Hematopoietic multipotent progenitor cell treated with erythropoietin and hydrocortisone succinate and interleukin-3 and kit ligand, for 15 days (in vitro differentiated cells): ENCODE data around the gene SDHAF4.
"Not testable (repeated sequence)": the region's sequence is repeated elsewhere in the genome, so short reads cannot be mapped to it uniquely, and the experiment has no call there.

Experiments
- DNase-seq: peaks from one replicate; pipeline ENCODE4 v3.0.0-alpha.2; 2015; ENCODE audit warnings: low spot score

Gene SDHAF4

DNA sequence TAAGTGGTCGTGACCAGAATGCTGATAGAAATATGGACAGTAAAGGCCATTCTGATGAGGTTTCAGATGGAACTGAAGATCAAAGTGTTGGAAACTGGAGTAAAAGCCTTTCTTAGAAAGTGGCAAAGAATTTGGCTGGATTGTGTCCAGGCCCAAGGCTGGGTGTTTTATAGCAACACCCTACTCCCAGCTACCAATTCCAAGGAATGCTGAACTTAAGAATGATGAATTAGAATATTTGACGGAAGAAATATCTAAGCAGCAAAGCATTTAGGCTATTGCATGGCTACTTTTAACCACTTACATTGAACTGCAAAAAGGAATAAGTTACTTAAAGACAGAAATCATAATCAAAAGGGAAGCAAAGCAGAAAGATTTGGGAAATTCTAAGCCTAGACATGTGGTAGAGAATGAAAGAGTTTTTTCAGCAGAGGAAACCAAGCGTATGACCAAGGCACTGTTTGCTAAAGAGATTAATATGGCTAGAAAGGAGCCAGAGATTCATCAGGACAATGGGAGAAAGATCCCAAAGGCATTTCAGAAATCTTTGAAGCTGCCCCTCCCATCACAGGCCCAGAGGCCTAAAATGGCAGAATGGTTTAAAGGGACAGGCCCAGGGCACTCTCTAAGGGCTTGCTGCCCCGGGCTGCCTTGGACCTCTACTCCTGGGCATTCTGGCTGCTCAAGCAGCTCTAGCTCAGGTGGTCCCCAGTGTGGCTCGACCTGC, 25.8 kb downstream of the SDHAF4 start:
- DNase-seq = no peak

DNA sequence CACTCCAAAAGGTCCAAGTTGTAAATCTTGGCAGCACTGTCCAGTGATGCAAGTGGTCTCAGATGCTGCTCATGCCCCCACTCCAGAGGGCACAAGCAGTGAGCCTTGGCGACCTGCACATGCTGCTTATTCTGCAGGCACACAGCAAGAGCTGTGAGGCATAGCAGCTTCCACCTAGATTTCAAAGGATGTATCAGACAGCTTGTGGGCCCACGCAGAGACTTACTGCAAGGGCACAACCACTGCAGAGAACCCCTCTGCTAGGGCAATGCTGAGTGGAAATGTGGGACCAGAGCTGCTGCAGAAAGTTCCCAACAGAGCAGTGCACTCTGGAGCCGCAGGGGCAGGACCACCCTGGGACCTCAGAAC, 26.4 kb downstream of the SDHAF4 start:
- DNase-seq = no peak

DNA sequence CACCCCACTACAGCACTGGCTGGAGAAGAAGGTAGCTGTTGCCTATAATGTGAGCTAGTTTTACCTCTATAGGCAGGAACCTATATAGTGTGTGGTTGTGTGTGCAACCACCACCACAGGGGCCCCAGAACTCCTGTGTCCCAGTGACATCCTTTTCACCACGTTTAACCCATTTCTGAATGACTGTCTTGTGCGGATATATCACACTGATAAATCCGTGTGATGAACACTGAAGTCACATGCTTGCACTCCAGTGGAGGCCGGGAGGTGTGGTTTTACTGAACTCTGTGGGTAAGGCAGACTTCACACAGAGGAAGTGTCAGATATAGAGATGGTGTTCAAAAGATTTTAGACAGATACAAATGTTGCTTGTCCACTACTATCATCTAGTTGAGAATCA, 32.5 kb downstream of the SDHAF4 start:
- DNase-seq = no peak

DNA sequence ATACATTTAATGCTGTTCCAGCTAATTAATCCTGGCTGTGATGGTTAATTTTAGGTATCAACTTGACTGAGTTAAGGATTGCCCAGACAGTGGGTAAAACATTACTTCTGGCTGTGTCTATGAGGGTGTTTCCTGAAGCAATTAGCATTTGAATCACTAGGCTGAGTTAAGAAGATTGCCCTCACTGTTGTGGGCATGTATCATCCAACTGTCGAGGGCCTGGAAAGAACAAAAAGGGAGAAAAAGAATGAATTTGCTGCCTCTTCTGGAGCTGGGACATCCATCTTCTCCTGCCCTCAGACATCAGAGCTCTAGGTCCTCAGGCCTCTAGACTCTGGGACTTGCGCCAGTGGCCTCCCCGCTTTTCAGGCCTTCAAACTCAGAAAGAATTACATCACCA, 34.3 kb downstream of the SDHAF4 start:
- no peak for DNase-seq

DNA sequence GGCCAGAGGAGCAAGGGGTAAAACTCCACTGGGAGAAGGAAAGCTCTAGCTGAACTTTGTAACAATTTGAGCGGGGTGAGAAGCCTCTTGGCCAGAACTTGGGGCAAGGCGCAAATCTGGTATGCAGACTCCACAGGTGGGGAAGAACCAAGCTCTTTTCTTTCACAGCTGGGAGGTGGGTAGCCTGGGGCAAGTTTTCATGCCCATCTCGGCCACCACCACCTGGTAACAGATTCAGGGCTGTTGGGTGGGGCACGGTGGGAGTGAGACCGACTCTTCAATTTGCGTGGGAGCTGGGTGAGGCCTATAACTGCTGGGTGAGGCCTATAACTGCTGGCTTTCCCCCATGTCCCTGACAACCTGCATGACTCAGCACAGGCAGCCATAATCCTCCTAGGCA, 37.5 kb downstream of the SDHAF4 start:
- no peak for DNase-seq

DNA sequence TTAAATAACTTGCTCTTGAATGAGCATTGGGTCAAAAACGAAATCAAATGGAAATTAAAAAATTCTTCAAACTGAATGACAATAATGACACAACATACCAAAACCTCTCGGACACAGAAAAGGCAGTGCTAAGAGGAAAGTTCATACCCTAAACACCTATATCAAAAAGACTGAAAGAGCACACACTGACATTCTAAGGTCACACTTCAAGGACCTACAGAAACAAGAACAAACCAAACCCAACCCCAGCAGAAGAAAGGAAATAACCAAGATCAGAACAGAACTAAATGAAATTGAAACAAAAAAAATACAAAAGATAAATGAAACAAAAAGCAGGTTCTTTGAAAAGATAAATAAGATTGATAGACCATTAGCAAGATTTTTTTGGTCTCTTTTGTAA, 40.6 kb downstream of the SDHAF4 start:
- DNase-seq = not testable (repeated sequence)

DNA sequence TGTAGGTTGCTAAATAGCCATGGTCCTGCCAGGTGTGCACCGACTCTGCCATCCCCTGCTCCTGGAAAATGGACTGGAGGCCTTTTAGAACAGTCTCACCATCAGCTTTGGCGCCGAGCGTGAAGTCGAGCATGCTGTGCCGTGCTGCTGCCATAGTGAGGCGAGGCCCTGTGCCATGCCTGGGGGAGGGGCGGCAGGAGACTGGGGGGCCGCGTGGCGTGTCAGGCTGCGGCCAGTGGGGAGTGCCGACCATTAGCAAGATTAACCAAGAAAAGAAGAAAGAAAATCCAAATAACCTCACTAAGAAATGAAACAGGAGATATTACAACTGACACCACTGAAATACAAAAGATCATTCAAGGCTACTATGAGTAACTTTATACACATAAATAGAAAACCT, 42.5 kb downstream of the SDHAF4 start:
- not testable (repeated sequence) for DNase-seq

DNA sequence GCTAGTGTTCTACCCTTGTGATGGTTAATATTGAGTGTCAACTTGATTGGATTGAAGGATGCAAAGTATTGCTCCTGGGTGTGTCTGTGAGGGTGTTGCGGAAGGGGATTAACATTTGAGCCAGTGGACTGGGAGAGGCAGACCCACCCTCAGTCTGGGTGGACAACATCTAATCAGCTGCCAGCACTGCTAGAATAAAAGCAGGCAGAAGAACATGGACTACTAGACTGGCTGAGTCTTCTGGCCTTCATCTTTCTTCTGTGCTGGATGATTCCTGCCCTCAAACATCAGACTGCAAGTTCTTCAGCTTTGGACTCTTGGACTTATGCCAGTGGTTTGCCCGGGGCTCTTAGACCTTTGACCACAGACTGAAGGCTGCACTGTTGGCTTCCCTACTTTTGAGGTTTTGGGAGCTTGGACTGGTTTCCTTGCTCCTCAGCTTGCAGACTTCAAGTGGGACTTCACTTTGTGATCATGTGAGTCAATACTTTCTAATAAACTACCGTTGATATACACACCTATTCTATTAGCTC, 50.1 kb downstream of the SDHAF4 start:
- DNase-seq = no peak

DNA sequence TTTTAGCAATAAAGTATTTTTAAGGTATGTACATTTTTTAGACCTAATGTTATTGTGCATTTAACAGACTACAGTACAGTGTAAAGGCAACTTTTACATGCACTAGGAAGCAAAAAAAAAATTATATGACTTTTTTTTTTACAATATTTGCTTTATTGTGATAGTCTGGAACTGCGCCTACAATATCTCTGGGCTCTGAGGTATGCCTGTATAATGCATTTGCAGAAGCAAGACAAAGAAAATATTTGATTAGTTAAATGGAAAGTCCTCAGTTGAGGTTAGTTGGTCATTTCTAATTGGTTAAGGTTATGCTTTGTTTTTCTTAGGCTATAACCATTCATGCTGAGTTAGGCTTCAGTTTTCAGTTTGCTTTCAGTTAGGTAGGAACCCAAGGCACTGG, 54.0 kb downstream of the SDHAF4 start:
- no peak for DNase-seq

DNA sequence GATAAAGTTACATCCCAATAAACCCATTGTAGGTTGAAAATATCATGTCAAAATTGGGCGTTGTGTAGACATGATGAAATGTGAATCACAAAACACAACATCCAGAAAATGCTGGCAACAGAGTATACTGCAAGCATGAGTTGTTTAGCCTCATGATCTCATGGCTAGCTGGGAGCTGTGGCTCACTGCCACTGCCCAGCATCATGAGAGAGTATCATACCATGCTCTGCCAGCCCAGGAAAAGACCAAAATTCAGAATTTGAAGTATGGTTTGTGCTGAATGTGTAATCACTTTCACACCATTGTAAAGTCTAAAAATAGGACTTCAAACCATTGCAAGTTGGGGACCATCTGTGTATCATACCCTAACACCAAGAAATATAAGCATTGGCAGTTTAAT, 55.7 kb downstream of the SDHAF4 start:
- no peak for DNase-seq

DNA sequence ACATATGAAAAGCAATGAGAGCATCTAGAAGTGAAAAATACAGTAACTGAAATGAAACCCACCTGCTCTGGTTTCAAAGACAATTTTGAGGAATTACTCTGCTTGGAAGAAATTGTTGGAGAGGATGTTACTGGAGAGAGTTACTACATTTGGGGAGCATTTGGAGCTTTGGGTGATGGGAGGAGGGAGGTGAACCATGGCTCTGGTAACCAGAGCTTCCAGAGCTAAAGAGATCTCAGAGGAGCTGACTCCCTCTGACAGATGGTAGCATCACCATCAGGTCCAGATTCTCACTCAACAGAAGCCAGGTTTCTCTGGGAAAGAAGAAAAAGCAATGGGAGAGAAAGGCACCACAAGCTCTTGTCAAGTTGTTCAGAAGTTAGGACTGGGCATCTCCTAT, 58.7 kb downstream of the SDHAF4 start:
- DNase-seq = no peak

DNA sequence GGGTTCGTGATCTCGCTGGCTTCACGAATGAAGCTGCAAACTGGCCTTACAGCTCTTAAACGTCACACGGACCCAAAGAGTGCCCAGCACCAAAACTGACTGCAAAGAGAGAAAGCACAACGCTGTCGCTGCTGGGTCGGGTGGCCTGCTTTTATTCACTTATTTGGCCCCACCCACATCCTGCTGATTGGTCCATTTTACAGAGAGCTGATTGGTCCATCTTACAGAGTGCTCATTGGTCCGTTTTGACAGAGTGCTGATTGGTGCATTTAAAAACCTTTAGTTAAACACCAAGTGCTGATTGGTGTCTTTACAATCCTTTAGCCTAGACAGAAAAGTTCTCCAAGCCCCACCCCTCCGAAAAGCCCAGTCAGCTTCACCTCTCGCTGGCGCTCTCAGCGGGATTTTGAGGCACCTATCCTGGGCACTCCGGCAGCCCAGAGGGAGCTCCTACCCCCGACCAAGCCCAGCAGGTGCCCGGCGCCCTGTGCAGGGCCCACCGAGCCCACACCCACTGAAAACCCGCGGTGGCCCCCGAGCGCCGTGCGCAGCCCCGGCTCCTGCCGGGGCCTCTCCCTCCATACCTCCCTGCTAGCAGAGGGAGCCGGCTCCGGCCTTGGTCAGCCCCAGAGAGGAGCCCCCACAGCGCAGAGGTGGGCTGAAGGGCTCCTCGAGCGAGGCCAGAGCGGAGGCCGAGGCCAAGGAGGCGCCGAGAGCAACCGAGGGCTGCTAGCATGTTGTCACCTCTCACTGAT, 60.9 kb downstream of the SDHAF4 start:
- DNase-seq = no peak

DNA sequence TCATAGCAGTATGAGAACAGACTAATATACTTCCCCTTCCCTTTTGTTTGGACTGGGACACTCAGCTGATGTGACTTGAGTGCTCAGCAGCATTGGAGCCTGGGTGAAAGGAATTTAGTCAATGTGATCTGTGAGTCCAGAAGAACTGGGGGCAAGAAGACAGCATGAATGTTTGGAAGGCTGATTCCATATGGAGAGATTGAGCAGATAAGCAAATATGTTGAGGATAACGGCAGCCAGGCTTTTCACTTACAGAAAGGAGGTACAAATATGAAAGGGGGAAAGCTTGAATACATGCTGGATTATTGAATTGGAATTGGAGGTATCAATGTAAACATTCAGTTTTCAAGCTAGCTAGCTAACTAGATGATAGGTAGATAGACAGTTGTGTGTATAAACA, 63.2 kb downstream of the SDHAF4 start:
- no peak for DNase-seq

DNA sequence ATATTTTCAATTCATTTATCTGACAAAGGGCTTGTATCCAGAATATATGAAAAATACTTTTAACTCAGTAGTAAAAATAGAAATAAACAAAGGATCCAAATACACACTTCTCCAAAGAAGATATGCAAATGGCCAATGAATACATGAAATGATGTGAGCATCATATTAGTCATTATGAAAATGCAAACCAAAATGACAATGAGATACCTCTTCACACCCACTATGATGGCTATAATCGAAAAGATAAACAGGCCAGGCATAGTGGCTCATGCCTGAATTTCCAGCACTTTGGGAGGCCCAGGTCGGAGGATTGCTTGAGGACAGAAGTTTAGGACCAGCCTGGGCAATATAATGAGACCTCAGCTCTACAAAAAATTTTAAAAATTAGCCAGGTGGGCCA, 67.1 kb downstream of the SDHAF4 start:
- no peak for DNase-seq

DNA sequence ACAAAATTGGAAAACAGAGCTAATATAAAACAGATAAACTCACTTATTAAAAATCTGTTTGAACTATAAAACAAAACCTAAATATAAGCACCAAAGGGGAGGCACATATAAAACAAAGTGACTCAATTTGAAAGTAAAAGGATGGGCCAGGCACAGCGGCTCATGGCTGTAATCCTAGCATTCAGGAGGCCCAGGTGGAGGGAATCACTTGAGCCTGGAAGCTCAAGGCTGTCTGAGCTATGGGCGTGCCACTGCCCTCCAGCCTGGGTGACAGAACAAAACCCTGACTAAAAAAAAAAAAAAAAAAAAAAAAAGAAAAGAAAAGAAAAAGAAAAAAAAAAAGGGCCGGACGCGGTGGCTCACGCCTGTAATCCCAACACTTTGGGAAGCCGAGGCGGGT, 69.9 kb downstream of the SDHAF4 start:
- no peak for DNase-seq

DNA sequence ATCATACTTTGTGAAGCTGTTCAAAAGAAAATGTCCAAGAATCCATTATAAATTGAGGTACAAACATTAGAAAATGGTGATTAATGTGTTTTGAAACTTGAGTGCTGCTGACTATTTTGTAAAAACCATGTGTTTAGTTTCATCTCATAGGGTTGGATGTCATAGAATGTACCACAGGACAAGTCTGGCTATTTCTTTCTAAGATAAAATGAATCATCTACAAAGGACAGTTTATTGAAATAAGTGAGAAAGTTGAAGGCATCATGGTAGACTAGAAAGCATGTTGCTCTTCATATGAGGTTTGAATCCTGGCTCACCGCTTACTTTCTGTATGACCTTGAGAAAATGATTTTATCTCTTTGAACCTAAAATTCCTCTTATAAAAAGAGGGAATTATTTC, 71.7 kb downstream of the SDHAF4 start:
- DNase-seq = no peak
